DMS153 treated with DMSO at 0.1 percent for 48 hours (cell line): ENCODE data around the gene ITPA.
A peak's percentile ranks its signal among the peaks of the same experiment; 100 is the strongest.

Experiments used
- DNase-seq: peaks from one replicate; lab custom pipeline; 2025; ENCODE audit not compliant: unreplicated experiment; lab: John Stamatoyannopoulos, UW

Gene ITPA

DNA sequence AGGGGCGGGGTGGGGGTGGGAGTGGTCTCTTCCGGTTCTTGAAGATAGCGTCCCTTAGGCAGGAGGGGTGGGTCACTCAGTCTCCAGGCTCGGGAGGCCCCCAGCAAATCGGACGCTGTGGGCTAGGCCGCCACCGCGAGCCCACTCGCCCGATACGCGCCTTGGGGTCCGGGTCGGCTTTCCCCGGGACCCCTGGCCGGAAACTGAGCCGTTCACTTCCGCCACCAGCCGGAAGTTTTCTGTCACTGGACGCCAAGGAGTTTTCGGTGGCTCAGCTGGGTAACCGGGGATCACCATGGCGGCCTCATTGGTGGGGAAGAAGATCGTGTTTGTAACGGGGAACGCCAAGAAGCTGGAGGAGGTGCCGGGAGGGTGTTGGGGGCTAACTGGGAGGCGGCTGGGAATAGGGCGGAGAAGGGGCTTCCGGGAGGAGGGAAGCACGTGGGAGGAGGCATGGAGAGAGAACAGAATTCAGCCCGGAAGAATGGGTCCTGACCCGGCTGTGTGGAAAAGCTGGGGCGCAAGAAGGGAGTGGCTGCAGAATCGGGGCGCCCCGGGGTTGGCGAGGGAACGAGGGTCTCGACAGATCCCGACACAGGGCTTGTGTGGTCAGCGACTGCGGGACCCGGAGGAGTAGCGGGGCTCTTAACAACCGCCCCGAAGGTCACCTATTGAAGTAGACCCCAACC, at the start of gene ITPA:
Gene ITPA (plus strand): TSS at position 242 of the 689 bp plus-strand sequence. CDS start 54 bp downstream, at position 296.
- DNase-seq: no peak

DNA sequence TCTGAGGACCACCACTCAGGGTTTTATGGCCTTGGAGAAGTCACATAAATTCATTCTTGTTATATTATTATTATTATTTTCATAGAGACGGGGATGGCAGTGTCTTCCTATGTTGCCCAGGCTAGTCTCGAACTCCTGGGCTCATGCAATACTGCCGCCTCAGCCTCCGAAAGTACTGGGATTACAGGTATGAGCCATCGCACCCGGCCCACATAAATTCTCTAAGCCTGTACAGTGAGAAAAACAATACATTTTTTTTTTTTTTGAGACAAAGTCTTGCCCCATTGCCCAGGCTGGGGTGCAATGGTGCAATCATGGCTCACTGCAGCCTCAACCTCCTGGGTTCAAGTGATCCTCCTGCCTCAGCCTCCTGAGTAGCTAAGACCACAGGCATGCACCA, 48.9 kb upstream of the ITPA start:
- no peak for DNase-seq

DNA sequence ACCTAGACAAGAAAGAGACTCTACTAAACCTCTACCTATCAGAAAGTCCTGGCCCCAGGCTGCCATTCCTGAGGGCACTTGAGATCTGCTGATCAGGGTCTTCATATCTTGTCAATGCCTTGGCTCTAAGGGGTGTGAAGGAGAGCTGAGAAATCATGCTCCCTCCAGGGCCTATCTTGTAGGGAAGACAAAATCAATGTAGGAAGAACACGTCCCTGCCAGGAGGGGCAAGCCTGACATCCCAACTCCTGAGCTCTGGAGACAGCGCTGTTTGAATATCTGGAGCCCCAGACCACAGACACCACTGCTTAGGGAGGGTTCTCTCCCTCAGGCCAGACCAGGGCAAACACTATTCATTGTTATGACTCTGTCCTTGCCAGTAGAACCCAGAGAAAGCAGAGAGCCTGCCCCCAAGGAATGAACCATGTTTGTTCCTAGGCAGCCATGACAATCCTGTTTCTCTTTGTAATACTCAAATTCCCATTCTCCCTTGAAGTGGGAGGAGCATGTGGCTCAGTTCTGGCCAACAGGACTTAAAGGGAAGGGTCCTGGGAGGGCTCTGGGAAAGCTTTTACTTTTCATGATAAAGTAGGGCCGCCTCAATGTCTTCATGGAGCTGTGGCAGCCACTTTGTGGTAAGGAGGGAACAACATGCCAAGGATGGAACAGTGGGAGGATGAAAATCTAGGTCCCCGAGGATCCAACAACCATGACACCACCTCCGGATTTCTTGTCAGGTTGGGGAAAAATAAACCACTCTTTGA, 47.8 kb upstream of the ITPA start:
- no peak for DNase-seq

DNA sequence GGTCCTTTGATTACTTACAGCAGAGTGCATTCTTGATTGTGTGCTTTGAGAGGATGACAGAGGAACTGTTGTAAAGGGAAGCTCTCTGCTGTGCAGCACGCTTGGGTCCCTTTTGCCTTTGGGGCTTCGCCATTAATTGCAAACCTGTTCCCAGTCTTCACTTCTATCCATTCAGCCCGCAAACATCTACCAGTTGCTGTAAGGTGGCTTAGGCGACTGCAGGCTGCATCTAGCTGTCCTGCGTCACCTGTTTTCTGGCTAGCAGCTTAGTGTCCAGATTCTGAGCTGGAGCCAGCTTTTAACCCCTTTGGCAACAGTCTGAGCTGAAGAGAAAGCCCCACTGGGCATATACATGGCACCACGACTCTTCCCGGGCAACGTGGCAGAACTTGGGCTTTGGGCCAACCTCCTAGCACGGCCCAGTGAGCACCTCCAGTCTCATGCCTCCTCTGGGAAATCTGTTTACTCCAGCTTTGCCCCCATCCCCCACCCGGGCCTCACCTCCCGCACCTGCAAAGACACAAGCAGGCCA, 47.2 kb upstream of the ITPA start:
- peak; percentile 78 for DNase-seq

DNA sequence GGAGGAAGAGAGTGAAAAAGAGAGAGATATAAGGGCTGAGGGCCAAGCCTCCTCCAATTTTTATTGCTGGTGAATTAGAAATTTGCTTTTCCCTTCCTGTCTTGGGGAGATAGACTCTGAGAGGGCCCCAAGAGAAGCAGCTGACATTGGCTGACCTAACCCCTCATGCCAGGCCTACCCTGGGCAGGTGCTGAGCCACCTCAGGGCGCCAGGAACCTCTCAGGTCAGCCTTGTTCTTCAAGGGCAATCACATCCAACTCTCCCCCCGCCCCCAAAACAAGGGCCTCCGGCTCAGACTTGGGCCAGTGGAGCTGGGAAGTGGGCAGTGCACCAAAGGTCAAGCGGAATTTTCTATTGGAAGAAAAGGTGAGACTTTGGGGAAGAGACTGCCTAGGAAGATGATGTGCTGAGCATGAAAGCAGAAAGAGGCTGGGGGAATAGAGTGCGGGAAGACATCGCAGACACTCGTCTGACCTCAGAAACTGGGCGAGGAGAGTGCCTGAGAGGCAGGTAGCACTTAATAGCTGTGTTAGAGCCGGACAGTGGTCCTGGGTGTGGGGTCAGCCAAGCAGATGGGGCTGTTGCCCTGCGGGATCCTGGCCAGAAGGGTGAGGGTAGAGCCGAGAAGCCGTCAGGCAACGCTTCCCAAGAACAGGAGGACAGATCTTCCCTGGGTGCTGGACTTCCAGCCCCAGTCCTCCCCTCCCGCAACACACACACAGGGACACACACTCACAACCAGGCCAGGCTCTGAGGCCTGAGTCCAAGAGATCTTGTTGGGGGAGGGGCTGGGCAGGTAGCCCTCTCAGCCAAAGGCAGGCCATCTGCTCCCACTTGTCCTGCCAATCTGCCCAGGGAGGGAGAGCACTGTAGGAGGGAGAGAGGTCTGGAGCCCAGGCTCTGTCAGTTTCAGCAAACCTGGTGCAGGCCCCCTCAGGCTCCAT, 45.9 kb upstream of the ITPA start:
- DNase-seq: no peak

DNA sequence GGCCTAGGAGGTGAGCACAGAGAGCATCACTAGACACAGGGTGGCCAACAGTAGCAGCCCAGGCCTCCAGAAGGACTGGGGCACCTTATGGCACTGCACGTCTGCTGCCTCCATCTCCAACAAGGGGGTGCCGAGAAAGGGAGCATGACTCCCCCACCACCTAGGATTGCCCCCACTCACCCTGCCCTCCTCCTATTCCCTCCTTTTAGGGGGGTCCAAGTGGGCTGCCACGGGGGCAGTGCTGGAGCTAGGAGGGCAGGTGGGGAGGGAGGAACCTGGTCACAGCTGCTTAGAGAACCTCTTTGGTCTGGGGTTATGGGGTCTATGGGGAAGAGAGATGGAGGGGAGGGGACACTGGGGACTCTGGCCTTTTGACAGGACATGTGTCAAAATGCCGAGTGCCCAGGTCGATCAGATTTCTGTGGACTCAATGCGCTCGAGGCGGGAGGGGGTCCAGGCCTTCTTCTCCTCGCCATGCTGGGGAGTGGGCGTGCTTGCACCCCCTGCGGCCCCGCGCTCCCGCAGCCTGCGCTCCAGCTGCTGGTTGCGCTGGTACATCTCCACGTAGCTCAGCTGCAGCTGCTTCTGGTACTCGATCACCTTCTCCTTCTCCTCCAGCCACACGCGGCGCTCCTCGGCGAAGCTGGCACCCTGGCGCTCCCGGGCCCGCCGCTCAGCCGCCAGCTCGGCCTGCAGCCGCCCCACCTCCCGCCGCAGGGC, 45.1 kb upstream of the ITPA start:
- no peak for DNase-seq

DNA sequence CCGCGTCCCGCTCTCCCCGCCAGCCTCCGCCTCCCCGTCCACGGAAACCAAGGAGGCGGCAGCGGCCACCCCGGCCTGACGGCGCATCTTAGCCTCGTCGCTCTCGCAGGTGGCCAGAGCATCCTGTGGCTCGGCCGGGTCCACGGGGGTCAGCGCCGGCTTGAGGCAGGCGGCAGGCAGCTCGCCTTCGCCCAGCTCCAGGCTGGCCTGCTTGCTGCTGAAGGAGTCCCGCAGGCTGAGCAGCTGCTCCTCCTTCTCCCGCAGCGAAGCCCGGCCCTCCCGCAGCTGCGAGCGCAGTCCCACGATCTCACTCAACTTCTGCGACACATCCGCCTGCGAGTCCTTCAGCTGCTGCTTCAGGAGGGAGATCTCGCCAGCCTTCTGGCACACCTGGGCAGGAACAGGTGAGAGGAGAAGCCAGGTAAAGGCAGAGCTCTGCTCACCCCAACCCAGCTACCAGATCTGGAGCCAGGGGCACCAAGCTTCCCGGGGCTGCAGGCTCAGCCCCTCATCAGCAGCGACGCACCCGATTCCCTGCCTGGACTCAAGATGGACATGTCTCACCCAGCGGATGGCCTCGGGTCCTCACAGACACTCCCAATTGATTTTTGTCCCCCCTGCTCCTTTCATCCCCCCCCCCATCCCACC, 44.4 kb upstream of the ITPA start:
- DNase-seq: no peak

DNA sequence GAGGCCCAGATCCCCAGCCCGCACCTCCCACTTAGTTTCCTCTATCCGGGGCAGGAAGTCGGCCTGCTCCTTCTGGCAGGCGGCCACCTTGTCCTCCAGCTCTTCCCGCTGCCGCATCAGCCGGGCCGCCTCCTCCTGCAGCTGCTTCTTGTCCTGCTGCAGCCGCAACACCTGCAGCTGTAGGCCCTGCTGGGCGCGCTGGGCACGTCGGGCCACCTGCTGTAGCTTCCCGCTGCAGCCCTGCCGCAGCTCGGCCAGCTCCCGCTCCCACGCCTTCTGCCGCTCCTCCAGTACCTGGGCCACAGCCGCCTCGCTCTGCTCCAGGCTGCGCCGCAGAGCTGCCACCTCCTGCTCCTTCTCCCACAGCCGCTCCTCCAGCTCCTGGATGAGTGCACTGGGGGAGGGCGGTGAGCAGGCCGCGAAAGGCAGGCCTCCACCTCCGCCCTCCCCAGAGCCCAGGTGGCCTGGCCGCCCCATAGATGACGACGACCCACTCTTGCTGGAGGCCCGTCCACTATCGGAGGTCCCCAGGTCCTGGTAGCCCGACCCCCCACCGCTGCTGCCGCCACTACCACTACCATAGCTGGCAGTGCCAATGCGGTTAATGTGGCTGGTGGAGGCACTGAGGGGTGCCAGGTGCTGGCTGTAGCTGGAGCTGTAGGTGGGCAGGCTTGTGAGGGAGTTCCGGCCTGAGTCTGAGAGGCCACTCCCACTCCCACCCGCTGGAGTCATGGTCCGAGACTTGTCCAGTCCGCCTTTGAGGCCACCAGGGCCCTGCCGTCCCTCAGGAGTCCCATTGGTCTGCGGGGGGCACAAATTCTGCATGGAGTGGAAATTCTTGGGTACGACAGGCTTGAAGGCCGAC, 43.6 kb upstream of the ITPA start:
- peak; percentile 51 for DNase-seq

DNA sequence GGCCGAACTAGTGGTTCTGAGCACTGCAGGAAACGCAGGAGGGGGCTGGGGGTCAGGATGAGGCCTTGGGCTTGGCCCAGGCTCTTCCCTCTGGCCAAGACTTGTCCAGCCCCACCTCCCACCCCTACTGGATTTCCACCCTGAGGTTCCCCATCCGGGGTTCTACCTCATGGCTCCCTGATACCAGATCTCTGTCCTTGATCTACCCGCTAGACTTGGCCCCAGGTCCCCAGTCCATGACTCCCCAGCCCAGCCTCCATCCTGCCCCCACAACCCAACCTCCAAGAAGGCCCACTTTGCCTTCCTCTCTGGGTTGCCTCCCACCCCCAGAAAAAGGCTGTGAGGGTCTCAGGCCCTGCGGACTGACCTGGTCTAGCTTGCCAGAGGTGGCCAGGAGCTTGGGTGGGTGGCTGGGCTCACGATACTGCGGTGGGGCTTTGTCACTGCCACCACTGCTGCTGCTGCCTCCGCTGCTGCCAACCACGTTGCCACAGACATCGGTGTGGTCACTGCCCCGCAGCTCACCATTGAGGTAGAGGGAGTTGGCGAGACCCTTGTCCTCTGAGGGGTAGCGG, 42.9 kb upstream of the ITPA start:
- DNase-seq: no peak

DNA sequence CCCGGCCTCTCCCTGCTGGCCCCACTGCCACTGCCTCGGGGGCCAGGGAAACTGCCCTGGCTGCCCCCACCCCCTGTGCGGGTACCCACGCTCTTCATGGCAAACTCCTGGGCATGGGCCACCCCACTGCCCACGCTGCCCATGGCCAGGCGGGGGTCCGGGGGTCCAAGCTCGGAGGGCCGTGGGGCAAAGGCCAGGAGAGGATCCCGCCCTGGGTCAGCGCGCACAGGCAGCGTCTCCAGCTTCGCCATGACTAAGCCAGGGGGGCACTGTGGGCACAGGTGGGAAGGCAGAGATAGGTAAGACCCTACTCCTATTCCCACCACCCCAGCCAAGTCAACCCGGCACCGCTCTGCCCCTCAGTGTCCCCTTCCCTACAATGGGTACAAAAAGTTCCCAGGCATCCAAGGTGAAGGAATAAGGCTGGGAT, 42.4 kb upstream of the ITPA start:
- no peak for DNase-seq

DNA sequence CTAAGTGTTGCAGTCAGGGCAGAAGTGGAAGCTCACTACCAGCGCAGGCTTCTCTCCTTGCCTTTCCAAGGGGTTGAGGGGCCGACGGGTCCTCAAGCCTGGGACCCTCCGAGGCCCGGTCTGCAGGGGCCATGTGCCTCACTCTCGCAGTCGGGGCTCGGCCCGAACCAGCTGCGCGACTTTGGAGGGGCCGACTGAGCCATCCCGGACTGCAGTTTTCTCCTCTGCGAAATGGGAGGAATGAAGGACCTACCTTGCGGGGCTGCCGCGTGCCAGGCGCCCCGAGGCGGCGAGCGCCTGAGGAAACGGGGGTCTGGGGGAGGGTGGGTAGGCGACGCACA, 41.6 kb upstream of the ITPA start:
- no peak for DNase-seq

DNA sequence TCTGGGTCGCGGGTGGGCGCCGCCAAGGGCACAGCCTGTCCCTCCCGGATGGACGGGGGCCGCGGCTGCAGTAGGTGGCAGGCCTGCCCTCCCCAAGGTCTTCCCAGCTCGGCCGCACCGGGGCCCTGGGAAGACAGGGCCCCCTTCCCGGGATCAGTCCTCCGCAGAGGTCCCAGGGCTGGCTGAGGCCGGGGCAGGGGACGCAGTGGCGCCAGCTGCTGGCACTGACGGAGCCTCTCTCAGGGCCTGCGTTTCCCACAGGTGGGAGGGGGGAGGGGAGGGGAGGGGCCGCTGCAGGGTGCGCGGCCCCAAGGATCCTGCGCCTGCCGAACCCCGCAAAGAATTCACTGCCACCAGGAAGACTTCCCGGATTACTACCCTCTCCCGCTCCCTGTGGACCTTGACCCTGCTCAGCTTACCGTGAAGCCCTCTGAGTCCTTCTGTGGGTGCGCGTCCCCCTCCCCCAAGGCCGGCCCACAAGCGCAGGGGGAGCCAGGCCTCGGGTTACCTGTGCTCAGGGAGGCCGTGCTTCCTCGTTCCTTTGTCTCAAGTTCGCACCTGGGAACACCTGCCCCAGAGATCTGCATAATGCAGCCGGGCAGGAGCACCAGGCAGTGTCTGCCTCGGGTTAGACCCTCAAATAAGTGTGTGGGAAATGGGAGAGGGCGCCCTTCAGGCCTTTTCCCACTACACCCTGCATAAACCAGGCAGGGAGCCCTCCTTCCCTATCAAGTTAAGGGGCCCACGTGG, 41.0 kb upstream of the ITPA start:
- no peak for DNase-seq

DNA sequence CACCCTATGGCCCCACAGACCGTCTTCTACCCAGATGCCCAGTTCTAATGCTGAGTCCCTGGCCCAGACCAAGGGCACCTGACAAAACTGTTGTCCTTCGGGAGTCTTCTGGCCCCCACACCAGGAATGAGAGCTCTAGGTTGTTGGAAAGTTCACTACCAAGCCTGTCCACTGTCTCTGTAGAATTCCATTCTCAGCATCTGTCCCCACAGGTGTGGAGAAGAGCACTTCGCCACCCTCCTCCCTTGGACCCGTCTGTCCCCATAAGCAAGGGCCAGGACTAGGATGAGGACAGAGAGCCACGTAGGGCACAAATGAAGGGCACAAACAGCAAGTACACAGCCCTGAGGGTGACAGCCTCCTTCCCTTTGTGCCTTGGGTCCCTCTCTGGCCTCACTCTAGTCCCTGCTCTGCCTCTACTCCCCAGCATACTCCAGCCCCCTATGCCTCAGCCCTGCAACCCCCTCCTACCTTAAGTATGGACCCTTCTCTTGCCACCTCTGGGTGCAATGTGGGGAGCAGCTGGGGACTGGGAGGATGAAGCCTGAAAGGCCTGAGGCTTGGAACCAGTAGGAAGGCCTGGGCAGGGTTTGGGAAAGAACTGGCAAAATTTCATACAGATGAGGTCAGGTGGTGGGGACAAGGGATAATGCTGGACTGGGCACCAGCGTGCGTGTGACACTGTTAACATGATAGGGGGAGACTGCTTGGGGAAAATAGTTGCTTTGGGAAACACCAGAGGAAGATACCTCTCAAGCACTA, 40.3 kb upstream of the ITPA start:
- no peak for DNase-seq

DNA sequence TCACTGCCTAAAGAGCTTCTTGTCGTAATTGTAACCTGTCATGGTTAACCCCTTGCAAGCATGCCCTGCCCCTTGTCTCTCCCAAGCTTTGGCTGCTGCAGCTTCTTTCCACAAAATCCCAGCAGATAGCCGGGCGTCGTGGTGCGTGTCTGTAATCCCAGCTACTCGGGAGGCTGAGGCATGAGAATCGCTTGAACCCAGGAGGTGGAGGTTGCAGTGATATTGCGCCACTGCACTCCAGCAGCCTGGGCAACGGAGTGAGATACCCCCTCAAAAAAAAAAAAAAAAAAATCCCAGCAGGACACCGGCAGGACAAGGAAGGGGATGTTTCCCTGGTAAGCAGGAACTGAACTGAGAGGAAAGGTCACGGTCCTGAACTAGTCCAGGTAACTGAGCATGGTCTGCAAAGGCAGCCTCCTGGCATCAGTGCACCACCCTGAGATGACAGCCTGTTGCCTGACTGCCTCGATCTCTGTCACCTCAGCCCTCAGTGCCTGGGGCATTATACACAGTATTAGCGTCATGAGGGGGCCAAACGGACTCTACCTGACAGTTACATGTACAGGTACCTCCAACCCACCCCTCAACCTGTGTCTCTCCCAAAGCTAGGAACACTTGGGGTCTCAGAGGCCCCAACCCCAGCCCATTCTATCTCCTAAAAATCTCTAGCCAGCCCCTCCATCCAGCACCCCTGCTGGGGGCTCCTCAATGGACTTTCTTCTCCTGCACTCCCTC, 37.7 kb upstream of the ITPA start:
- DNase-seq: no peak

DNA sequence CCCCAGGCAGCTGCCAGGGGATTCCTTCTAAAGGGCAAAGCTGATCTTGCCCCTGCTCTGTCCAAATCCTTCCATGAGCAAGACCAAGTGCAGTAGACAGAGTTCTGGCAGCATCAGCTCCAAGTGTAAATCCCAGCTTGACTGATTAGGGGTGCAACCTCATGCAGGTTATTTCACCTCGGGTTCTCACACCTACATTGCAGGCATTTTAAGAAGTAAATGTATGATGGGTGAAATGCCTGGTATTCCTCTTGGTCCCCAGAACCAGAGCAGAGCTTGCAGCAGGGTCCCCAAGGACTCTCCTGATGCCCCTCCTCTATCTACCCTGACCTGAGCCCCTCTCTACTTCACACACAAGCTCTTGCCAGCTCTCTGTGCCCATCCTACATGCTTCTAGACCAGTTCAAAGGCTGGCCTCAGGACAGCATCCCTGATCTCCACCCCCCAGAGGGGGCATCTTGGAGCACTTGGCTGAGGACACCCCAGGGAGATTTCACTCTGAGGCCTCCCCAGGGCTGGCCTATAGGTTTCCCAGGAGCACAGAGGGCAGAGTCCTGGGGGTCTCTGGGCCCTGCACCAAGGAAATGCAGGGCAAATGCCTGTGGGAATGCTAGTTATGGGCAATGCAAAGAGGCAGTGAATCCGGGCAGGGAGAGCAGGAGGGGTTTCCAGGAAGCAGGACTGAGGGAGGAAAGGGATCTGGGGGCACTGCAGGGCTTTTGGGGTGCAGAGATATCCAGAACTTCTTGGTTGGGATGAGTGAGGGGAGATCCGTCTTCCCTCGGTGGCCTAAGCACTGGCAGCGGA, 37.0 kb upstream of the ITPA start:
- no peak for DNase-seq
